Activated effector memory CD4-positive, alpha-beta T cell treated with anti-CD3 and anti-CD28 coated beads, Interleukin-2, amount 50 U/mL, for 16 hours (primary cell): ENCODE measurements around the gene DCDC2.
"Not testable (repeated sequence)": the region's sequence is repeated elsewhere in the genome, so short reads cannot be mapped to it uniquely, and the experiment has no call there.

ENCODE experiments used
- DNase-seq: peaks from one replicate; pipeline ENCODE4 v3.0.0-alpha.2; 2020

The DCDC2 gene

GRCh38 chr6:24255676-24256075 lies 102.2 kb downstream of the DCDC2 start:
- no peak for DNase-seq

DNA sequence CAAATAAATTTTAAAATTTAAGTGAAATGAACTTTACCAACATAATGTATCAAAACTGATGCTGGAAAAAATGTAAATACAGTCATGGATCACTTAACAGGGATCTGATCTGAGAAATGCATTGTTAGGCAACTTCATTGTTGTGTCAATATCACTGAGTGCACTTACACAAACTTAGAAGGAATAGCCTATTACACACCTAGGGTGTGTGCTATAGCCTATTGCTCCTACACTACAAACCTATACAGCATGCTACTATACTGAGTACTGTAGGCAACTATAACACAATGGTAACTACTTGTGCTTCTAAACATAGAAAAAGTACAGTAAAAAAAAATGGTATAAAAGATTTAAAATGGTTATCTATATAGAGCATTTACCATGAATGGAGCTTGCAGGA lies 104.5 kb downstream of the DCDC2 start:
- DNase-seq = no peak

DNA sequence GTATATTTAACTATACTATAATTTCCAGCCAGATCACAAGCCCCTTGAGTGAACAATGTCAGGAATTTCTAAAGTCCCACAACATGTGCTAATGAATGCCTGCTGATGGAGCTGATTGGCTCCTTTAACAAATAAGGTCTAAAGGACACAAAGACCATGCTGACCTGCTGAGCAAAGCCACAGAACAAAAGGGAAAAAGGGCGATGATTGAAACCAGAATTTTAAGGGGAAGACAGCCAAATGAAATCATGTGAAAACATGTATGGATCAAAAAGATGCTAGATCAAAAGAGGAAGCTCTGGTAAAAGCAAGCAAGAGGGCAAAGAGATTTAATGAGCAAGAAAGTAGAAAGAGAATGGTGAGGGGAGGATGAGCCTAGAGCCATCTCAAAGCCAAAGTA lies 105.6 kb downstream of the DCDC2 start:
- no peak for DNase-seq

- no peak for DNase-seq
These were observed 106.5 kb downstream of the DCDC2 start for GRCh38 chr6:24251339-24251738.

DNA sequence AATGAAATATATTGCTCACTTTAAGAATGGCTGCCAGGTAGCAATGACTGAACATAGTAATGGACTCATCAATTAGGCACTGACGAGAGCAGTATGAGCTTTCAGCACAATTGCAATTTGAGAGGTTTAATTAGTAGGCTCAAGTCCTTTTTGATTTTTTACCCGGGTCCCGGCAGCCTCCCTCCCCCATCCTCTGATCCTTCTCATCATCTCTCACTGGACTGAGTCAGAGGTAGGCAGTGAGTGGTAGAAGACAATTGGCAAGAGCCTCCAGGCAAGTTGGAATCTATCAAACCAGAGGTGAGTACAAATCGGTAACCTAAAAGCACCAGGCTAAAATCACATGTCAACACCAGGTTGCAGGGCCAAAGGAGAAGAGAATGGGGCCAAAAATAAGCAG lies 107.9 kb downstream of the DCDC2 start:
- no peak for DNase-seq

DNA sequence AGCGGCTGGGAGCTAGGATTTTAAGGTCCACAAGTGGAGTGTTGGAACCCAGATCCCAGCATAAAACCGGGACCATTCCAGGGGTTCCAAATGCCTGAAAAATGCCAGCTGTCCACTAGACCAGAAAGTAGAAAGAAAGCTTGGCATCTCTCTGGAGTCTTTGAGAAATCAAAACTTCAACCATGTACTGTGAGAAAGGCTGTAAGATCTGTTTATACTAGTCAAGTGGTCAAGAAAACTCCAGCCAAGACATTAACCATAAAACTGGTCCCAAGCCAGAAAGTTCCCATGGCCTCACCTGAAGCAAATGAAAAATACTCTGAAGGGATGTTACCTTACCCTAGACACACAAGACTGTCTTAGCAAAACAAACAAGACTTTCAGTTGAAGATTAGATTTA lies 112.6 kb downstream of the DCDC2 start:
- DNase-seq = no peak

DNA sequence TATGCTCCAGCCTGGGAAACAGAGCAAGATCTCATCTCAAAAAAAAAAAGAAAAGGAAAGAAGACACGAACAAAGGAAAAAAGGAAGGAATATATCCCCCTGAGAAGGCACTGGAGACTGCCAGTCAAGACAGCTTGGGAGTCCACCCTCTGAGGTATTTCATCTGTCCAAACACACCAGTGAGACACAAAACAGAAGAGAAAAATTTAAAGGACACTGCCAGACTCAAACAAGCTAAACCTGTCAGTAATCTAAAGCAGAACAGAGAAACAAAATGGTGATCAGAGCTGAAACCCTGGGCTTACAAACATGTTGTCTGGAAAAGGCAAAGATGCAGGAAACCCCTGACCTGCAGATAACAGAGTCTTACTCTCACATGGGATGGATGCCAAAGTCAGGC lies 114.9 kb downstream of the DCDC2 start:
- no peak for DNase-seq

DNA sequence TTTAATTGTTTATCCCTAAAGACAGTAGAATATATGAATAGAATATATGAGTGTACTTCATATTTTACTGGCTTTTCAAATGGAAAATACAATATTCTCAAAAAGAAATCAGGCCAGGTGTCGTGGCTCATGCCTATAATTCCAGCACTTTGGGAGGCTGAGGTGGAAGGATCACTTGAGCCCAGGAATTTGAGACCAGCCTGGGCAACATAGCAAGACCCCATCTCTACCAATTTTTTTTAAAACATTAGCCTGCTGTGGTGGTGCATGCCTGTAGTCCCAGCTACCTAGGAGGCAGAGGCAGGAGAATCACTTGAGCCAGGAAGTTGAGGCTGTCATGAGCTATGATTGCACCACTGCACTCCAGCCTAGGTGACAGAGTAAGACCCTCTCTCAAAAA lies 116.1 kb downstream of the DCDC2 start:
- DNase-seq = not testable (repeated sequence)

DNA sequence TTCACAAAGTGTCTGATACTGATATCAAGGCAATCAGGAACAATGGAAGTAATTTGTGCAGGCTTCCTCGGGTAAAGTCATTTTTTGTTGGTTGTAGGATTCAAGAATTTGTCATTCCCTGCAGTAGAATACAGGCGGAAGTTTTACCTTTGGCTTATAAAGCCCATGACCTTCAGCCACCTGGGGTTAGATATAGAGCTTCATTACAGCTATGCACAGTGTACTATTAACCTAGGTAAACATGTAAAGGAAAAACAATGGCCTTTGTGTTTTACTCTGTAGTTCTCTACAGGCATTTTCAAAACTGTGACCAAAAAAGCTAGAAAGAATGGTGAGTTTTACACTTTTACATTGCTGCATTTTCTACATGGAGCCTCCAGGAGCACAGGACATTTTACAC lies 116.9 kb downstream of the DCDC2 start:
- DNase-seq = no peak

- no peak for DNase-seq
These were observed 117.4 kb downstream of the DCDC2 start for GRCh38 chr6:24240380-24240928.

DNA sequence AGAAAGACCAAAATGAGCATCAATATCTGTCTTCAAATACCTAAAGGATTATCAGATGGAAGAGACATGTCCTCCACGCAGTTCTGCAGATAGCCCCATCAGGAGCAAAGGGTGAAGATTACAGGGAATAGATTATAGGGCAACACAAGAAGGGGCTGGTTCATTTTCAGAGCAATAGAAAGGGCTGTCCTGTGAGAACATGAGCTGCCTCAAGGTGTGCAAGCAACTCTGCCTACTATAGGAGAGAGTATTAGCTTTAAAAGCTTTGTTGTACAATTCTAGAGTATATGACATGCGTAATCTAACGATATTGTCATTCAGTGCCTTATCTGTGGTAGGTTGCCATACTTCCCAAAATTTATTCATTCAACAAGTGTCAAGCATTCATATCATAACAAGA lies 119.2 kb downstream of the DCDC2 start:
- no peak for DNase-seq

DNA sequence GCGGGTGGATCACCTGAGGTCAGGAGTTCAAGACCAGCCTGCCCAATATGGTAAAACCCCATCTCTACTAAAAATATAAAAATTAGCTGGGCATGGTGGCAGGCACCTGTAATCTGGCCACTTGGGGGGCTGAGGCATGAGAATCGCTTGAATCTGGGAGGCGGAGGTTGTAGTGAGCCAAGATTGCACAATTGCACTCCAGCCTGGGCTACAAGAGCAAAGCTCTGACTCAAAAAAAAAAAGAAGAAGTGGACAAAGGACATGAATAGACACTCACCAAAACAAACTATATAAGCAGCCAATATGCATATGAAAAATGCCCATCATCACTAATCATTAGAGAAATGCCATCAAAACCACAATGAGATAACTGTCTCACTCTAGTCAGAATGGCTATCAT lies 121.1 kb downstream of the DCDC2 start:
- not testable (repeated sequence) for DNase-seq

GRCh38 chr6:24233813-24234442 lies 123.9 kb downstream of the DCDC2 start:
- no peak for DNase-seq

GRCh38 chr6:24231438-24231977 lies 126.4 kb downstream of the DCDC2 start:
- no peak for DNase-seq

- no peak for DNase-seq
These were observed 128.0 kb downstream of the DCDC2 start for GRCh38 chr6:24229696-24230405.

- no peak for DNase-seq
These were observed 129.1 kb downstream of the DCDC2 start for GRCh38 chr6:24228681-24229255.

- no peak for DNase-seq
These were observed 129.7 kb downstream of the DCDC2 start for GRCh38 chr6:24228123-24228522.

GRCh38 chr6:24227556-24227955 lies 130.3 kb downstream of the DCDC2 start:
- no peak for DNase-seq

DNA sequence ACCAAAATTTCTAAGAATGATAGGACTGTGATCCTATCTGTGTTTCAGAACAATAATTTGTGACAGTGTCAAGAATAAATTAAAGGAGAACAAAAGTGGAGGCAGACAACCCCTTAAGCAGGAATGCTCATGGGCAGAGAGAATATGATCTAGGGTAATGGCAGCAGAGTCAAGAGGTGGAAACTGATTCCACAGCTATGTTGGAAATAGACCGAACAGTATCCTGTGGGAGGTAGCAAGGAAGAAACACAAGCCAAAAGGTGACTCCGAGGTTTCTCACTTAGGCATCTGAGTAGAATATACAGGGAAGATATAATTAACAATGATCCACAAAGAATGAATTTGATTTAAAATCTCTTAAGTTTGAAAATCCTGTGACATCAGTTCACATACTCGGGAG lies 131.3 kb downstream of the DCDC2 start:
- DNase-seq = no peak

GRCh38 chr6:24225838-24226237 lies 132.0 kb downstream of the DCDC2 start:
- DNase-seq = no peak

DNA sequence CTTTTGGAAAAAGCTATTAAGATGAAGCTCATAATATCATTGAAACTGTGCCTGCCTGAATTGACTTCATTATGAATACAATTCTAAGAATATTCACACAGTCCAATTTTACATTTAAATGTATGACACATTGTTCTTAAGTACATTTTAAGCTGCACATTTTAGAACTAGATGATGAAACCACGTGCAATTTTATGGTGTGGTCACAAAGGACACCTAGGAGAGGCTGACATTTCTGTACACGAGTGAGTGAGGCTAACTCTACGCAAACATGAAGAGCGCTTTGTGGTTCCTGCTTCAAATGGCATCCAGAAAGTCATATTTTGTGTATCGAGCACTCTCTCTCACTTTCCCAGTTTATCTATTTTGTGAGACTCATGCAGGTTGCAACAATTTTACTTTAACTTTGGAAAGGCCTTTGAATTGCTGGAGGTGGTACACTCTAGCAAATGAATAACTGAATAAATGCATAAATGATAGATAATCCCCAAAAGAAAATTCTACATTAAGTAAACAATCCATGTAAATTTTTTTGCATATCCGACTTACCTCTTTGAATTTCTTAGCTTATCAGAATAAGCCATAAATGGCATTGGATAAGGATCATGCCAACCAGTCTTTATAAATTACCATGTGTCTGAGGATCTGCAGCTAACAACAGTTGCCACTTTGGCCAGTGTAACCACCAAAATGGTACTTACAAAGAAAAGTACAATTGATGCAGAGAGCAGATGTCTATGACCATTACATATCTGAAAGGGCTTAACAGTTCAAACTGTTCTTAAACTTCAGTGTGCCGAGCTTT lies 134.5 kb downstream of the DCDC2 start:
- no peak for DNase-seq

DNA sequence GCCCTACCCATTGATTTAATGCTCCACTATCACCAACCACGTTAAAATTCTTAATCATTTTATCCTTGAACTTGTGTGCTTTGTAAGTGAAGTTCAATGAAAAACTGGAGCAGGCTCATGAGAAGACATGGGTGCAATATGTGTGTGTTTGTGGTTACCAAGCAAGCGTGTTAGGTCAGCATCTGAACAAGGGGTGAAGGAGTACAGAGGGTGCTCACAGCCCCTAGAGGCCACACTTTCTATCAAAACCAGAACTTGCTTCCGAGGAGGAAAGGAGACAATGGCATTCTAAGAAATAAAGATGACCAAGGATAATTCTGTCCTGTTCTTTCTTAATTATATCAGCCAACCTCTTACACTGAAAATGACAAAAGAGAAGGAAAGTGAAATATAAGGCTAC lies 138.2 kb downstream of the DCDC2 start:
- no peak for DNase-seq

GRCh38 chr6:24214984-24215383 lies 142.9 kb downstream of the DCDC2 start:
- DNase-seq = no peak
